GM23338 (cell line): ENCODE measurements around the gene KCNH8. TPM values are rescaled to one million over a fixed set of nuclear protein-coding genes. Genes with fewer than 3 reads are reported as not detected.

Experiments
- ATAC-seq: fragments of 200-7000 bp; cut with Tn5 transposase; 3 replicates; pipeline ENCODE4 v1.9.1; 2020
- DNase-seq: peaks from one replicate; pipeline ENCODE4 v3.0.0-alpha.2; 2015; ENCODE audit warnings: low spot score
- H2AFZ ChIP-seq: fragments of 200-600 bp; sonication (generic); 2 replicates; pipeline ENCODE4 v1.8.0; 2016; ENCODE audit warnings: antibody characterized with exemption, mild to moderate bottlenecking, moderate library complexity
- H3F3A ChIP-seq: fragments of 200-600 bp; sonication (generic); replicated peaks from 2 replicates; pipeline ENCODE4 v1.8.0; 2017; ENCODE audit warnings: antibody characterized with exemption, mixed run types, low read depth
- H3K27ac ChIP-seq: fragments of 200-600 bp; sonication (generic); 2 replicates; pipeline ENCODE4 v1.6.1; 2016; ENCODE audit warnings: low read depth
- H3K27me3 ChIP-seq: fragments of 200-600 bp; sonication (generic); 2 replicates; pipeline ENCODE4 v1.8.0; 2016; ENCODE audit warnings: mild to moderate bottlenecking, mixed run types, moderate library complexity; ENCODE audit not compliant: insufficient read depth
- H3K36me3 ChIP-seq: fragments of 200-600 bp; sonication (generic); 2 replicates; pipeline ENCODE4 v1.8.0; 2016; ENCODE audit warnings: mild to moderate bottlenecking; ENCODE audit not compliant: insufficient read depth
- H3K4me1 ChIP-seq: fragments of 200-600 bp; sonication (generic); 2 replicates; pipeline ENCODE4 v1.8.0; 2016; ENCODE audit warnings: mild to moderate bottlenecking, moderate library complexity; ENCODE audit not compliant: insufficient read depth
- H3K4me2 ChIP-seq: fragments of 200-600 bp; sonication (generic); 2 replicates; pipeline ENCODE4 v1.7.1; 2017; ENCODE audit warnings: mixed run types
- H3K4me3 ChIP-seq: fragments of 200-600 bp; sonication (generic); 2 replicates; pipeline ENCODE4 v1.6.1; 2016; ENCODE audit warnings: mixed run types
- H3K79me2 ChIP-seq: fragments of 200-600 bp; sonication (generic); replicated peaks from 2 replicates; pipeline ENCODE4 v1.8.0; 2017; ENCODE audit warnings: mild to moderate bottlenecking; ENCODE audit not compliant: insufficient read depth
- H3K9me2 ChIP-seq: fragments of 200-600 bp; sonication (generic); 2 replicates; pipeline ENCODE4 v1.8.0; 2017; ENCODE audit not compliant: insufficient read depth
- H4K20me1 ChIP-seq: fragments of 200-600 bp; sonication (generic); replicated peaks from 2 replicates; pipeline ENCODE4 v1.8.0; 2017; ENCODE audit warnings: mild to moderate bottlenecking; ENCODE audit not compliant: insufficient read depth
- H3K27ac Mint-ChIP-seq: 2 replicates; pipeline ENCODE4 v1.8.0; 2020; ENCODE audit warnings: inconsistent platforms, mild to moderate bottlenecking, moderate library complexity, mixed read lengths
- H3K27me3 Mint-ChIP-seq: 3 replicates; pipeline ENCODE4 v1.8.0; 2022; ENCODE audit warnings: low read depth, mild to moderate bottlenecking, moderate library complexity, mixed read lengths, inconsistent platforms; ENCODE audit not compliant: insufficient read depth, poor library complexity
- H3K36me3 Mint-ChIP-seq: 3 replicates; pipeline ENCODE4 v1.8.0; 2021; ENCODE audit warnings: low read depth, mild to moderate bottlenecking, inconsistent platforms, moderate library complexity, mixed read lengths
- H3K4me1 Mint-ChIP-seq: 3 replicates; pipeline ENCODE4 v1.8.0; 2020; ENCODE audit warnings: mild to moderate bottlenecking, inconsistent platforms, mixed read lengths
- H3K4me3 Mint-ChIP-seq: 3 replicates; pipeline ENCODE4 v1.8.0; 2021; ENCODE audit warnings: moderate library complexity, mild to moderate bottlenecking, inconsistent platforms, mixed read lengths
- H3K9me3 Mint-ChIP-seq: 3 replicates; pipeline ENCODE4 v1.8.0; 2020; ENCODE audit warnings: moderate library complexity, mild to moderate bottlenecking, inconsistent platforms, mixed read lengths
- CREB1 ChIP-seq: fragments of 250-450 bp; sonication (Bioruptor Pico); IDR thresholded peaks from 2 replicates; pipeline ENCODE4 v1.5.0; 2020; ENCODE audit warnings: low read depth, mild to moderate bottlenecking, moderate library complexity
- EZH2 ChIP-seq: fragments of 200-600 bp; sonication (generic); IDR thresholded peaks from one replicate; pipeline ENCODE4 v1.8.0; 2017; ENCODE audit warnings: antibody characterized with exemption, mild to moderate bottlenecking, low read depth; ENCODE audit not compliant: unreplicated experiment
- EZH2phosphoT487 ChIP-seq: fragments of 200-600 bp; sonication (generic); IDR thresholded peaks from one replicate; pipeline ENCODE4 v1.8.1; 2018; ENCODE audit warnings: antibody characterized with exemption; ENCODE audit not compliant: unreplicated experiment
- JUNB ChIP-seq: IDR thresholded peaks from one replicate; pipeline ENCODE4 v1.6.1; 2016; ENCODE audit warnings: antibody characterized with exemption; ENCODE audit not compliant: unreplicated experiment
- NANOG ChIP-seq: IDR thresholded peaks from 2 replicates; pipeline ENCODE4 v1.6.1; 2016; ENCODE audit warnings: antibody characterized with exemption, borderline replicate concordance
- POLR2AphosphoS5 ChIP-seq: IDR thresholded peaks from 2 replicates; pipeline ENCODE4 v1.6.1; 2016; ENCODE audit warnings: antibody characterized with exemption, low read depth
- STAT1 ChIP-seq: IDR thresholded peaks from one replicate; pipeline ENCODE4 v1.6.1; 2016; ENCODE audit warnings: antibody characterized with exemption; ENCODE audit not compliant: unreplicated experiment
- ZNF114 ChIP-seq: fragments of 250-450 bp; sonication (Bioruptor Pico); IDR thresholded peaks from 2 replicates; pipeline ENCODE4 v1.5.0; 2020; ENCODE audit warnings: mild to moderate bottlenecking, moderate library complexity
- ZNF331 ChIP-seq: fragments of 250-450 bp; sonication (Bioruptor Pico); IDR thresholded peaks from 2 replicates; pipeline ENCODE4 v1.5.0; 2020; ENCODE audit warnings: low read depth, mild to moderate bottlenecking, moderate library complexity
- polyA plus RNA-seq: library from polyadenylated mRNA; unstranded; fragments of >200 nt; fragmentation: Nextera tagmentation; extraction: Ambion mirVana; gene quantifications from 2 replicates; pipeline ENCODE4 v1.2.1, GENCODE V29; 2016
- total RNA-seq: library from RNA; depleted of rRNA; stranded (reverse); fragments of >200 nt; shearing (Covaris generic); gene quantifications from 2 replicates; pipeline ENCODE4 v1.2.3, GENCODE V29; 2014
- TF ChIP-seq, protein P1 (sequence below): fragments of 250-450 bp; sonication (Bioruptor Pico); IDR thresholded peaks from 2 replicates; pipeline ENCODE4 v1.5.0; 2020; ENCODE audit warnings: mild to moderate bottlenecking, moderate library complexity
- TF ChIP-seq, protein P2 (sequence below): IDR thresholded peaks from 2 replicates; pipeline ENCODE4 v1.6.1; 2016; ENCODE audit warnings: antibody characterized with exemption
- TF ChIP-seq, protein P3 (sequence below): IDR thresholded peaks from one replicate; pipeline ENCODE4 v1.6.1; 2018; ENCODE audit warnings: antibody characterized with exemption; ENCODE audit not compliant: unreplicated experiment
- TF ChIP-seq, protein P4 (sequence below), 2 experiments: fragments of 200-600 bp in 1 of 2; sonication (generic) in 1 of 2; conservative IDR thresholded peaks; 2 replicates each; pipeline versions ENCODE4 v1.5.1 to v1.6.1; 2016 to 2017; ENCODE audit warnings: antibody characterized with exemption in 2 of 2, low read depth in 2 of 2, mild to moderate bottlenecking in 2 of 2, moderate library complexity in 1 of 2

KCNH8 gene
- total and polyA plus RNA-seq, 2 experiments from 2014 or later: 1.3 to 3.4 TPM

- Histone ChIP-seq H2AFZ (no peak overlapping the region), H3K79me2 (no peaks in the 10 kb centered on the region), H3K9me2 (no peaks in the 10 kb centered on the region), H4K20me1 (no peaks in the 10 kb centered on the region), H3F3A (no peaks in the 10 kb centered on the region), H3K36me3 (no peaks in the 10 kb centered on the region), H3K4me3 (no peak overlapping the region), H3K4me1 (no peaks in the 10 kb centered on the region), H3K27ac (no peak overlapping the region), H3K4me2 (no peak overlapping the region), H3K27me3 (no peaks in the 10 kb centered on the region)
- Mint-ChIP-seq H3K4me1 (peaks cover 9% of the 10 kb centered on the region; the same call in 2 of the 3 replicates), H3K9me3 (no peaks in the 10 kb centered on the region), H3K4me3 (no peak overlapping the region), H3K36me3 (peaks cover 9% of the 10 kb centered on the region; the same call in 2 of the 3 replicates), H3K27ac (no peak overlapping the region), H3K27me3 (no peaks in the 10 kb centered on the region)
- no peak for TF ChIP-seq POLR2AphosphoS5
- no peak for TF ChIP-seq ZNF331 (CRISPR knock-in tag)
- TF ChIP-seq NANOG: no peak
- no peak for TF ChIP-seq EZH2
- no peak for TF ChIP-seq CREB1
- TF ChIP-seq, protein P1, sequence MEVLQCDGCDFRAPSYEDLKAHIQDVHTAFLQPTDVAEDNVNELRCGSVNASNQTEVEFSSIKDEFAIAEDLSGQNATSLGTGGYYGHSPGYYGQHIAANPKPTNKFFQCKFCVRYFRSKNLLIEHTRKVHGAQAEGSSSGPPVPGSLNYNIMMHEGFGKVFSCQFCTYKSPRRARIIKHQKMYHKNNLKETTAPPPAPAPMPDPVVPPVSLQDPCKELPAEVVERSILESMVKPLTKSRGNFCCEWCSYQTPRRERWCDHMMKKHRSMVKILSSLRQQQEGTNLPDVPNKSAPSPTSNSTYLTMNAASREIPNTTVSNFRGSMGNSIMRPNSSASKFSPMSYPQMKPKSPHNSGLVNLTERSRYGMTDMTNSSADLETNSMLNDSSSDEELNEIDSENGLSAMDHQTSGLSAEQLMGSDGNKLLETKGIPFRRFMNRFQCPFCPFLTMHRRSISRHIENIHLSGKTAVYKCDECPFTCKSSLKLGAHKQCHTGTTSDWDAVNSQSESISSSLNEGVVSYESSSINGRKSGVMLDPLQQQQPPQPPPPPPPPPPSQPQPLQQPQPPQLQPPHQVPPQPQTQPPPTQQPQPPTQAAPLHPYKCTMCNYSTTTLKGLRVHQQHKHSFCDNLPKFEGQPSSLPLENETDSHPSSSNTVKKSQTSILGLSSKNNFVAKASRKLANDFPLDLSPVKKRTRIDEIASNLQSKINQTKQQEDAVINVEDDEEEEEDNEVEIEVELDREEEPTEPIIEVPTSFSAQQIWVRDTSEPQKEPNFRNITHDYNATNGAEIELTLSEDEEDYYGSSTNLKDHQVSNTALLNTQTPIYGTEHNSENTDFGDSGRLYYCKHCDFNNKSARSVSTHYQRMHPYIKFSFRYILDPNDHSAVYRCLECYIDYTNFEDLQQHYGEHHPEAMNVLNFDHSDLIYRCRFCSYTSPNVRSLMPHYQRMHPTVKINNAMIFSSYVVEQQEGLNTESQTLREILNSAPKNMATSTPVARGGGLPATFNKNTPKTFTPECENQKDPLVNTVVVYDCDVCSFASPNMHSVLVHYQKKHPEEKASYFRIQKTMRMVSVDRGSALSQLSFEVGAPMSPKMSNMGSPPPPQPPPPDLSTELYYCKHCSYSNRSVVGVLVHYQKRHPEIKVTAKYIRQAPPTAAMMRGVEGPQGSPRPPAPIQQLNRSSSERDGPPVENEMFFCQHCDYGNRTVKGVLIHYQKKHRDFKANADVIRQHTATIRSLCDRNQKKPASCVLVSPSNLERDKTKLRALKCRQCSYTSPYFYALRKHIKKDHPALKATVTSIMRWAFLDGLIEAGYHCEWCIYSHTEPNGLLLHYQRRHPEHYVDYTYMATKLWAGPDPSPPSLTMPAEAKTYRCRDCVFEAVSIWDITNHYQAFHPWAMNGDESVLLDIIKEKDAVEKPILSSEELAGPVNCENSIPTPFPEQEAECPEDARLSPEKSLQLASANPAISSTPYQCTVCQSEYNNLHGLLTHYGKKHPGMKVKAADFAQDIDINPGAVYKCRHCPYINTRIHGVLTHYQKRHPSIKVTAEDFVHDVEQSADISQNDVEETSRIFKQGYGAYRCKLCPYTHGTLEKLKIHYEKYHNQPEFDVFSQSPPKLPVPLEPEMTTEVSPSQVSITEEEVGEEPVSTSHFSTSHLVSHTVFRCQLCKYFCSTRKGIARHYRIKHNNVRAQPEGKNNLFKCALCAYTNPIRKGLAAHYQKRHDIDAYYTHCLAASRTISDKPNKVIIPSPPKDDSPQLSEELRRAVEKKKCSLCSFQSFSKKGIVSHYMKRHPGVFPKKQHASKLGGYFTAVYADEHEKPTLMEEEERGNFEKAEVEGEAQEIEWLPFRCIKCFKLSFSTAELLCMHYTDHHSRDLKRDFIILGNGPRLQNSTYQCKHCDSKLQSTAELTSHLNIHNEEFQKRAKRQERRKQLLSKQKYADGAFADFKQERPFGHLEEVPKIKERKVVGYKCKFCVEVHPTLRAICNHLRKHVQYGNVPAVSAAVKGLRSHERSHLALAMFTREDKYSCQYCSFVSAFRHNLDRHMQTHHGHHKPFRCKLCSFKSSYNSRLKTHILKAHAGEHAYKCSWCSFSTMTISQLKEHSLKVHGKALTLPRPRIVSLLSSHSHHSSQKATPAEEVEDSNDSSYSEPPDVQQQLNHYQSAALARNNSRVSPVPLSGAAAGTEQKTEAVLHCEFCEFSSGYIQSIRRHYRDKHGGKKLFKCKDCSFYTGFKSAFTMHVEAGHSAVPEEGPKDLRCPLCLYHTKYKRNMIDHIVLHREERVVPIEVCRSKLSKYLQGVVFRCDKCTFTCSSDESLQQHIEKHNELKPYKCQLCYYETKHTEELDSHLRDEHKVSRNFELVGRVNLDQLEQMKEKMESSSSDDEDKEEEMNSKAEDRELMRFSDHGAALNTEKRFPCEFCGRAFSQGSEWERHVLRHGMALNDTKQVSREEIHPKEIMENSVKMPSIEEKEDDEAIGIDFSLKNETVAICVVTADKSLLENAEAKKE: no peak
- TF ChIP-seq, protein P2, sequence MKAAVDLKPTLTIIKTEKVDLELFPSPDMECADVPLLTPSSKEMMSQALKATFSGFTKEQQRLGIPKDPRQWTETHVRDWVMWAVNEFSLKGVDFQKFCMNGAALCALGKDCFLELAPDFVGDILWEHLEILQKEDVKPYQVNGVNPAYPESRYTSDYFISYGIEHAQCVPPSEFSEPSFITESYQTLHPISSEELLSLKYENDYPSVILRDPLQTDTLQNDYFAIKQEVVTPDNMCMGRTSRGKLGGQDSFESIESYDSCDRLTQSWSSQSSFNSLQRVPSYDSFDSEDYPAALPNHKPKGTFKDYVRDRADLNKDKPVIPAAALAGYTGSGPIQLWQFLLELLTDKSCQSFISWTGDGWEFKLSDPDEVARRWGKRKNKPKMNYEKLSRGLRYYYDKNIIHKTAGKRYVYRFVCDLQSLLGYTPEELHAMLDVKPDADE: no peak
- TF ChIP-seq, protein P3, sequence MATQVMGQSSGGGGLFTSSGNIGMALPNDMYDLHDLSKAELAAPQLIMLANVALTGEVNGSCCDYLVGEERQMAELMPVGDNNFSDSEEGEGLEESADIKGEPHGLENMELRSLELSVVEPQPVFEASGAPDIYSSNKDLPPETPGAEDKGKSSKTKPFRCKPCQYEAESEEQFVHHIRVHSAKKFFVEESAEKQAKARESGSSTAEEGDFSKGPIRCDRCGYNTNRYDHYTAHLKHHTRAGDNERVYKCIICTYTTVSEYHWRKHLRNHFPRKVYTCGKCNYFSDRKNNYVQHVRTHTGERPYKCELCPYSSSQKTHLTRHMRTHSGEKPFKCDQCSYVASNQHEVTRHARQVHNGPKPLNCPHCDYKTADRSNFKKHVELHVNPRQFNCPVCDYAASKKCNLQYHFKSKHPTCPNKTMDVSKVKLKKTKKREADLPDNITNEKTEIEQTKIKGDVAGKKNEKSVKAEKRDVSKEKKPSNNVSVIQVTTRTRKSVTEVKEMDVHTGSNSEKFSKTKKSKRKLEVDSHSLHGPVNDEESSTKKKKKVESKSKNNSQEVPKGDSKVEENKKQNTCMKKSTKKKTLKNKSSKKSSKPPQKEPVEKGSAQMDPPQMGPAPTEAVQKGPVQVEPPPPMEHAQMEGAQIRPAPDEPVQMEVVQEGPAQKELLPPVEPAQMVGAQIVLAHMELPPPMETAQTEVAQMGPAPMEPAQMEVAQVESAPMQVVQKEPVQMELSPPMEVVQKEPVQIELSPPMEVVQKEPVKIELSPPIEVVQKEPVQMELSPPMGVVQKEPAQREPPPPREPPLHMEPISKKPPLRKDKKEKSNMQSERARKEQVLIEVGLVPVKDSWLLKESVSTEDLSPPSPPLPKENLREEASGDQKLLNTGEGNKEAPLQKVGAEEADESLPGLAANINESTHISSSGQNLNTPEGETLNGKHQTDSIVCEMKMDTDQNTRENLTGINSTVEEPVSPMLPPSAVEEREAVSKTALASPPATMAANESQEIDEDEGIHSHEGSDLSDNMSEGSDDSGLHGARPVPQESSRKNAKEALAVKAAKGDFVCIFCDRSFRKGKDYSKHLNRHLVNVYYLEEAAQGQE: no peak
- no peak for TF ChIP-seq JUNB
- no peak for TF ChIP-seq STAT1
- TF ChIP-seq, protein P4, sequence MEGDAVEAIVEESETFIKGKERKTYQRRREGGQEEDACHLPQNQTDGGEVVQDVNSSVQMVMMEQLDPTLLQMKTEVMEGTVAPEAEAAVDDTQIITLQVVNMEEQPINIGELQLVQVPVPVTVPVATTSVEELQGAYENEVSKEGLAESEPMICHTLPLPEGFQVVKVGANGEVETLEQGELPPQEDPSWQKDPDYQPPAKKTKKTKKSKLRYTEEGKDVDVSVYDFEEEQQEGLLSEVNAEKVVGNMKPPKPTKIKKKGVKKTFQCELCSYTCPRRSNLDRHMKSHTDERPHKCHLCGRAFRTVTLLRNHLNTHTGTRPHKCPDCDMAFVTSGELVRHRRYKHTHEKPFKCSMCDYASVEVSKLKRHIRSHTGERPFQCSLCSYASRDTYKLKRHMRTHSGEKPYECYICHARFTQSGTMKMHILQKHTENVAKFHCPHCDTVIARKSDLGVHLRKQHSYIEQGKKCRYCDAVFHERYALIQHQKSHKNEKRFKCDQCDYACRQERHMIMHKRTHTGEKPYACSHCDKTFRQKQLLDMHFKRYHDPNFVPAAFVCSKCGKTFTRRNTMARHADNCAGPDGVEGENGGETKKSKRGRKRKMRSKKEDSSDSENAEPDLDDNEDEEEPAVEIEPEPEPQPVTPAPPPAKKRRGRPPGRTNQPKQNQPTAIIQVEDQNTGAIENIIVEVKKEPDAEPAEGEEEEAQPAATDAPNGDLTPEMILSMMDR (conservative IDR thresholded peaks at IDR 0.05; ENCODE audit: low read depth in 2 of 2): no peak
- TF ChIP-seq ZNF114 (CRISPR knock-in tag): no peak
- no peak for TF ChIP-seq EZH2phosphoT487
- ATAC-seq (no peak), DNase-seq (no peak)
Measured at GRCh38 chr3:19254784-19255338, 106.6 kb downstream of the KCNH8 start.
